Measurements from ENCODE around the gene PDCD2L.

- no peak for TF ChIP-seq EP300 (IDR thresholded peaks at IDR 0.05; ENCODE audit: borderline replicate concordance in 1 of 2, low read depth in 1 of 2, low read length in 1 of 2)
- no peak for TF ChIP-seq ELF1 (IDR thresholded peaks at IDR 0.05)
- no peak for TF ChIP-seq JUND (IDR thresholded peaks at IDR 0.05)
- TF ChIP-seq MXI1 (IDR thresholded peaks at IDR 0.05; ENCODE audit: low read depth, low read length) = no peak
- TF ChIP-seq EZH2phosphoT487 (IDR thresholded peaks at IDR 0.05; ENCODE audit: borderline replicate concordance, low read depth) = no peak
These were observed 11.9 kb downstream of the PDCD2L start for GRCh38 chr19:34416021-34416545.

All from SK-N-SH (cell line).